ENCODE data around the gene LCTL.

Gene LCTL

GRCh38 chr15:66565741-66566144, at the start of gene LCTL:
LCTL (minus strand) TSS chr15:66565998; CDS start chr15:66565365, 633 bp downstream.
- TF ChIP-seq, protein P1, sequence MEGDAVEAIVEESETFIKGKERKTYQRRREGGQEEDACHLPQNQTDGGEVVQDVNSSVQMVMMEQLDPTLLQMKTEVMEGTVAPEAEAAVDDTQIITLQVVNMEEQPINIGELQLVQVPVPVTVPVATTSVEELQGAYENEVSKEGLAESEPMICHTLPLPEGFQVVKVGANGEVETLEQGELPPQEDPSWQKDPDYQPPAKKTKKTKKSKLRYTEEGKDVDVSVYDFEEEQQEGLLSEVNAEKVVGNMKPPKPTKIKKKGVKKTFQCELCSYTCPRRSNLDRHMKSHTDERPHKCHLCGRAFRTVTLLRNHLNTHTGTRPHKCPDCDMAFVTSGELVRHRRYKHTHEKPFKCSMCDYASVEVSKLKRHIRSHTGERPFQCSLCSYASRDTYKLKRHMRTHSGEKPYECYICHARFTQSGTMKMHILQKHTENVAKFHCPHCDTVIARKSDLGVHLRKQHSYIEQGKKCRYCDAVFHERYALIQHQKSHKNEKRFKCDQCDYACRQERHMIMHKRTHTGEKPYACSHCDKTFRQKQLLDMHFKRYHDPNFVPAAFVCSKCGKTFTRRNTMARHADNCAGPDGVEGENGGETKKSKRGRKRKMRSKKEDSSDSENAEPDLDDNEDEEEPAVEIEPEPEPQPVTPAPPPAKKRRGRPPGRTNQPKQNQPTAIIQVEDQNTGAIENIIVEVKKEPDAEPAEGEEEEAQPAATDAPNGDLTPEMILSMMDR (IDR thresholded peaks at IDR 0.05; ENCODE audit: unreplicated experiment in 3 of 3): no peak
- Mint-ChIP-seq H3K4me3 (no peak within 1 kb of the TSS), H3K9me3 (no peaks in the 10 kb centered on the region), H3K36me3 (ENCODE audit: low read depth) (no peaks in the 10 kb centered on the region), H3K27me3 (ENCODE audit: low read depth) (peaks cover under 1% of the 10 kb centered on the region), H3K4me1 (peaks cover 18% of the 10 kb centered on the region), H3K27ac (peak within 1 kb of the TSS in 2 of 3 experiments; percentile 27 to 88)

DNA sequence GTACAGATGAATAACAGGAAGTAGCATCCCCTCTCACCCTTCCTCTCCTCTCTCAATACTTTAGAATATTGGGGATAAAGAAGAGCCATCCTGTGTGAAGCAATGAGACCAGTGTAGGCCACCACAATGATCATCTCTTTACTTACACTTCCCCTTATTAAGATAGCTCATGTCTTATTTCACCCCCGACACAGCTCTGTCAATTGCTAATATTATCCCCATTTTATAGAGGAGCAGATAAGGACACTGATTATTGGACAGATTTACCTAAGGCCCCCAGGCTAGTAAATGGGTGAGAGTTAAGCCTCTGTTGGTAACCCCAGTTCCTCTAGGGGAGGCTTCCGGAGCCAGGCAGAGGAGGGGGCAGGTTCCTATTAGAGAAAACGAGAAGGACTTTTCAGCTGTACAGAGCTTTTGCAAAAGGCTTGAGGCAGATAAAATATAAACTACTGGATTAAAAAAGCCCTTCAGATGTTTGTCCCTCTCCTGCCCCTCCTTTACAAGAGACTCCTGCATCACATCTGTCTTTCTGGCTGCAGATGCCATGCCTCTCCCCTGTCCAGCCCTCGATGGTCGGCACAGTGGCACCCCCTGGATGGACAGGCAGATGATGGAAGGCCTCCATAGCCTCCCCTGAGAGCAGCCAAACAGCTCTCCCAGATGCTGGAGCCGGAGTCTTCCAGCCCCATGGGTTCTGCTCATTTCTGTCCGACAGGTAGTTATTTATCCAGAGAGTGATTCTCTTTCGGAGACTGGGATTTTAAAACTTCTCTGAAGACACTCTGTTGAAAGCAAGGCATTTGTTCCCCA, 49.4 kb upstream of the LCTL start:
- peaks cover 20% of the 10 kb centered on the region for H3K4me1 Mint-ChIP-seq
- no peaks in the 10 kb centered on the region for H3K36me3 Mint-ChIP-seq (ENCODE audit: low read depth)
- peaks cover 5% of the 10 kb centered on the region for H3K27me3 Mint-ChIP-seq (ENCODE audit: low read depth)
- no peaks in the 10 kb centered on the region for H3K9me3 Mint-ChIP-seq
- TF ChIP-seq, protein P1 (IDR thresholded peaks at IDR 0.05; ENCODE audit: unreplicated experiment in 3 of 3): no peak
- no peak overlapping the region for H3K4me3 Mint-ChIP-seq
- H3K27ac Mint-ChIP-seq: peak overlapping the region in 1 of 3 experiments; percentile 38

DNA sequence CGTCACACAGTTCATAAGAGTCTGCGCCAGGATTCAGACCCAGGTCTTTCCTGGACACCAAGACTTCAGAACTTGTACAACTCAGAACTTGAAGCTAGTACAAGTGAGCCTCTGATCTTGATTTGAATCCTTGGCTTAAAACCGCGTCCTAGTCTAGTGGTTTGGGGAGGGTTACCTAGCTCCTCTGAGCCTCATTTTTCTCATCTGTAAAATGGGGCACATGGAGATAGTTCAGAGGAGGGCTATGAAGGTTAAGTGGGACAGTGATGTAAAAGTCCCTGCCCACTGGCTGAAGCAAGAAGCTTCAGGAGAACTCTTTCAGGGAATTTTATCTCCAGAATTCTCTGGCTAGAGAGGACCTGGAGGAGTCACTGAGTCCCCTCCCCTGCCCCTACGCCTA, 48.7 kb upstream of the LCTL start:
- no peaks in the 10 kb centered on the region for H3K36me3 Mint-ChIP-seq (ENCODE audit: low read depth)
- H3K4me1 Mint-ChIP-seq: peaks cover 19% of the 10 kb centered on the region
- H3K4me3 Mint-ChIP-seq: no peak overlapping the region
- TF ChIP-seq, protein P1 (IDR thresholded peaks at IDR 0.05; ENCODE audit: unreplicated experiment in 3 of 3): no peak
- H3K9me3 Mint-ChIP-seq: no peaks in the 10 kb centered on the region
- no peak overlapping the region for H3K27ac Mint-ChIP-seq
- peaks cover 5% of the 10 kb centered on the region for H3K27me3 Mint-ChIP-seq (ENCODE audit: low read depth)

GRCh38 chr15:66613743-66614142, 47.9 kb upstream of the LCTL start:
- no peaks in the 10 kb centered on the region for H3K9me3 Mint-ChIP-seq
- no peaks in the 10 kb centered on the region for H3K27me3 Mint-ChIP-seq (ENCODE audit: low read depth)
- peaks cover 13% of the 10 kb centered on the region for H3K4me1 Mint-ChIP-seq
- TF ChIP-seq, protein P1 (IDR thresholded peaks at IDR 0.05; ENCODE audit: unreplicated experiment in 3 of 3): no peak
- H3K27ac Mint-ChIP-seq: peak overlapping the region in 1 of 3 experiments; percentile 54
- no peak overlapping the region for H3K4me3 Mint-ChIP-seq
- no peaks in the 10 kb centered on the region for H3K36me3 Mint-ChIP-seq (ENCODE audit: low read depth)

DNA sequence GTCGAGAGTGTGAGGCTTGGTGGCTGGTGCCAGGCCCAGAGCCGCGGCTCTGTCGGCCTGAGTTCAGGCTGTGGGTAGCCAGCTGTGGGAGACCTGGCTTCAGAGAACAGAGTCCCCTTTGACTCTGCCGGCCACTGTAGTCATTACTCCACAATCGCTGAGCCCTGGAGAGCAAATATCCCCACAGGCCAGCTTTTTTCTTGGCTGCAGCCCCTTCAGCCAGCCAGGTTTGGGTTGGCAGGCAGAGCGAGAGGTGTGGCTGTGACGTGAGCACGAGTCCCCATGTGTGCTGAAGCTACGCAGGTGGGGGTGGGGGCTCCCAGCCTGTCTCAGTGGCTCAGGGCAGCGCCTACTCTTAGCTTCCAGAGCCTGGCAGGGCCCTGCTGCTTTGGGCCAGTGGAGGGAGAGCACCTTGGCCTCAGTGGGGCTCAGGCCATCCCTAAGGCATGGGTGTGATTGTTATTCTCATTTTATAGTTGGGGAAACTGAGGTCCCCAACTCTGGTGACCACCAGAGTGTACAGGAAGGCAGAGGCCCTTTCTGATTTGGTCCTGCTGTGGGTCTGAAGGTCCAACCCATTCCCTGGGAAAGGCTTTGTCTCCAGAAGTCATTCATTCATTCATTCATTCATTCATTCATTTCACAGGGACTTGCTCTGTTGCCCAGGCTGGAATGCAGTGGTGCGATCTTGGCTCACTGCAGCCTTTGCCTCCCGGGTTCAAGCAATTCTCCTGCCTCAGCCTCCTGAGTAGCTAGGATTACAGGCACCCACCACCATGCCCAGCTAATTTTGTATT, 45.7 kb upstream of the LCTL start:
- Mint-ChIP-seq H3K36me3 (ENCODE audit: low read depth) (no peaks in the 10 kb centered on the region), H3K9me3 (no peaks in the 10 kb centered on the region), H3K27ac (no peak overlapping the region), H3K27me3 (ENCODE audit: low read depth) (no peaks in the 10 kb centered on the region), H3K4me3 (no peak overlapping the region), H3K4me1 (no peaks in the 10 kb centered on the region)
- TF ChIP-seq, protein P1 (IDR thresholded peaks at IDR 0.05; ENCODE audit: unreplicated experiment in 3 of 3): no peak
